Heart left ventricle (tissue), 16 donors: Measurements from ENCODE around the gene LMCD1. TPM values are rescaled to one million over a fixed set of nuclear protein-coding genes. Genes with fewer than 3 reads are reported as not detected.

Source experiments
- ATAC-seq, 4 donors: fragments of 200-7000 bp; cut with Tn5 transposase; one replicate each; pipeline ENCODE4 v1.9.1; 2020 to 2022; ENCODE audit warnings: moderate library complexity in 4 of 4, mild to moderate bottlenecking in 3 of 4, moderate number of reproducible peaks in 1 of 4
- DNase-seq, 5 donors: peaks; one replicate each; pipeline ENCODE4 v3.0.0-alpha.2; 2020
- H3K27ac ChIP-seq, 12 donors: fragments of 200-600 bp; sonication (generic) in 4 of 12; one replicate each; pipeline versions ENCODE4 v1.5.0 to v1.8.0; 2016 to 2022; ENCODE audit warnings: mild to moderate bottlenecking in 2 of 12
- H3K27me3 ChIP-seq, 9 donors: fragments of 200-600 bp; sonication (generic) in 2 of 9; one replicate each; pipeline versions ENCODE4 v1.5.1 to v1.8.0; 2016 to 2022; ENCODE audit warnings: mild to moderate bottlenecking in 3 of 9
- H3K36me3 ChIP-seq, 9 donors: fragments of 200-600 bp; sonication (generic) in 2 of 9; one replicate each; pipeline versions ENCODE4 v1.5.0 to v1.8.0; 2018 to 2022; ENCODE audit warnings: mild to moderate bottlenecking in 2 of 9
- H3K4me1 ChIP-seq, 12 donors: fragments of 200-600 bp; sonication (generic) in 4 of 12; one replicate each; pipeline versions ENCODE4 v1.5.0 to v1.8.0; 2016 to 2022; ENCODE audit warnings: mild to moderate bottlenecking in 3 of 12
- H3K4me3 ChIP-seq, 12 donors: fragments of 200-600 bp; sonication (generic) in 4 of 12; one replicate each; pipeline versions ENCODE4 v1.5.0 to v1.8.0; 2017 to 2022; ENCODE audit warnings: mild to moderate bottlenecking in 9 of 12, moderate library complexity in 4 of 12
- H3K9me3 ChIP-seq, 12 donors: fragments of 200-600 bp; sonication (generic) in 4 of 12; one replicate each; pipeline versions ENCODE4 v1.5.0 to v1.8.0; 2016 to 2022; ENCODE audit warnings: mild to moderate bottlenecking in 1 of 12
- POLR2A ChIP-seq, 2 donors: fragments of 450-650 bp; IDR thresholded peaks; one replicate each; pipeline ENCODE4 v1.6.1; 2017; ENCODE audit warnings: antibody characterized with exemption in 2 of 2, mild to moderate bottlenecking in 2 of 2, moderate library complexity in 2 of 2
- WGBS, 4 donors: extraction: QIAGEN DNeasy Blood & Tissue Kit in 2 of 4; methylation state at CpG; one replicate each; pipeline versions ENCODE4 v1.1.5 to v1.1.7; 2013 to 2018; 5-methylcytosine and 5-hydroxymethylcytosine counted together
- intact Hi-C, 10 donors: fragments of 100-400 bp; cut with DNase I; formaldehyde crosslinking; loops; one replicate each; pipeline versions ENCODE4 v1.11.1 to v1.14.2; 2022
- polyA plus RNA-seq, 2 donors: library from polyadenylated mRNA; stranded (reverse); fragments of 200-250 nt; gene quantifications; one replicate each; pipeline ENCODE4 v1.2.3, GENCODE V29; 2013
- total RNA-seq, 9 donors: library from RNA; depleted of rRNA in 2 of 9; stranded (reverse); fragments of >200 nt in 2 of 9; fragmentation: NEBNext Ultra II Directional in 3 of 9; extraction: Animal tissue kit (Norgen Biotek cat#: 25700) in 3 of 9; gene quantifications; one replicate each; pipeline versions ENCODE4 v1.1.0 to v1.2.4, GENCODE V29; 2016 to 2023
- TF ChIP-seq, protein P1 (sequence below), 12 donors: fragments of 200-600 bp; sonication (generic) in 4 of 12; IDR thresholded peaks; one replicate each; pipeline versions ENCODE4 v1.5.0 to v1.8.0; 2018 to 2022; ENCODE audit warnings: antibody characterized with exemption in 12 of 12, mild to moderate bottlenecking in 5 of 12
- donor health status: ischemic (EF 13 %, LVEDD 7.1; RV severe dilation, severe dysfunction).
- donor health status: healthy with polysubstance abuse.
- donor health status: DM: no; HTN: yes; CAD: no.
- donor health status: DM: no; HTN: no; CAD: no.
- donor health status: ischemic (EF 25% LVEDD 6.9; RV normal size, moderate dysfunction).
- donor health status: ischemic (EF 25% LVEDD 5.7; RV mildly dilated, moderate dysfunction).
- donor health status: healthy.
- donor health status: DM: yes; HTN: yes; CAD: no.
- donor health status: ischemic (EF 35%, LVEDD 5.7; RV mildly dilated, moderate dysfunction).
- donor health status: nonischemic (EF 11% LVEDD 7.7; RV severe dilation, severe dysfunction).
- donor health status: DM: yes; HTN: yes; CAD: no.
- donor health status: PGD.
- donor health status: ischemic (EF 29% LVEDD 5.4; RV normal size, mild dysfunction).
- donor health status: nonischemic (EF 23%, LVEDD 6.1; RV moderate dilation, normal function).

LMCD1 gene
- total and polyA plus RNA-seq, 11 donors = 34.9 to 661 (median 54.6) TPM

DNA sequence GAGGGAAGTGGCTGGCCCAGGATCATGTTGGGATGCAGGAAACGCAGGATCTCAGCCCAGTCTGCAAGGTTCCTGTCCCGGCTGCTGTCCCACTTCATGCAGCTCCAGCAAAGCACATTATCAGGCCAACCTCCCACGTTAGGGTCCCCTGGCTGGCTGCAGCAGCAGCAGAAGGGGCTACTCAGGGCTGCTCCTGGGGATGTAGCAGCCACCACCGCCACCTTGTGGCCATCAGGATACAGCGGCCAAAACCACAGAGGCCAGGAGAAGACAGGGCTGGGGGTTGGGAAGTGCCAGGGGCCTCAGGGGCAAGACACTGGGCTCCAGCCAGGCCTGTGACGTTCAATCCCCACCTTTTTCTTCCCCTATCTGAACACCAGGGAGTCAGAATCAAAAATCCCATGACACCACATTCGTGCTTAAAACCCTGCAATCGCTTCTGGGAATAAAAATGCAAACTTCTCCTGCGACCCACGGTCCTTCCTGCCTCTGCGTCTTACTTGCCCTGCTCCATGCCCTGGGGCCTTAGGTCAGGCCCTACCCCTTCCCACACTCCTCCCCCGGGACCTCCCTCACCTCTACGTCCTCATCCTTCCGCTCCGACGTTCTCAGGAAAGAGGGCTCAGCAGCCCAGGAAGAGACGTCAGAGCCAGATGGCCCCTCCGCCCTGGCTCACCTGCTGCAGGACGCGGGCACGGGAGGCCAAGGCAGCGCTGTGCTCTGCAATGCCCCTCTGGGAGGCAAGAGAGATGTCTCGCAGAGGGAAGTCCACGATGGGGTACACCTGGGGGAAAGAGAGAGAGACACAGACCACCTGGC lies 121.5 kb downstream of the LMCD1 start:
- 36 to 41% (median 39%) methylated on average over 20 to 24 of the region's 24 CpGs for WGBS, 4 donors
- DNase-seq (peak; percentile 63 to 79 (median 71)), ATAC-seq (peak; percentile 65 to 92 (median 84))
- Histone ChIP-seq H3K27ac (peak overlapping the region in 1 of 12 donors; percentile 30), H3K4me1 (peaks cover 0 to 25% (median 12%) of the 10 kb centered on the region in 12 donors), H3K36me3 (no peaks in the 10 kb centered on the region), H3K27me3 (no peaks in the 10 kb centered on the region), H3K4me3 (peak overlapping the region in 2 of 12 donors; percentile 10 to 19), H3K9me3 (peaks cover 0 to 7% (median 0%) of the 10 kb centered on the region in 12 donors)
- no peak for TF ChIP-seq POLR2A (IDR thresholded peaks at IDR 0.05)
- TF ChIP-seq, protein P1, sequence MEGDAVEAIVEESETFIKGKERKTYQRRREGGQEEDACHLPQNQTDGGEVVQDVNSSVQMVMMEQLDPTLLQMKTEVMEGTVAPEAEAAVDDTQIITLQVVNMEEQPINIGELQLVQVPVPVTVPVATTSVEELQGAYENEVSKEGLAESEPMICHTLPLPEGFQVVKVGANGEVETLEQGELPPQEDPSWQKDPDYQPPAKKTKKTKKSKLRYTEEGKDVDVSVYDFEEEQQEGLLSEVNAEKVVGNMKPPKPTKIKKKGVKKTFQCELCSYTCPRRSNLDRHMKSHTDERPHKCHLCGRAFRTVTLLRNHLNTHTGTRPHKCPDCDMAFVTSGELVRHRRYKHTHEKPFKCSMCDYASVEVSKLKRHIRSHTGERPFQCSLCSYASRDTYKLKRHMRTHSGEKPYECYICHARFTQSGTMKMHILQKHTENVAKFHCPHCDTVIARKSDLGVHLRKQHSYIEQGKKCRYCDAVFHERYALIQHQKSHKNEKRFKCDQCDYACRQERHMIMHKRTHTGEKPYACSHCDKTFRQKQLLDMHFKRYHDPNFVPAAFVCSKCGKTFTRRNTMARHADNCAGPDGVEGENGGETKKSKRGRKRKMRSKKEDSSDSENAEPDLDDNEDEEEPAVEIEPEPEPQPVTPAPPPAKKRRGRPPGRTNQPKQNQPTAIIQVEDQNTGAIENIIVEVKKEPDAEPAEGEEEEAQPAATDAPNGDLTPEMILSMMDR (IDR thresholded peaks at IDR 0.05) = peak; percentile 78 to 95 (median 88)
- intact Hi-C loops = loop anchor here (2.0 to 10.0 kb wide), 4 partner anchors 141 to 298 kb away; no protein-coding TSS in a partner anchor

DNA sequence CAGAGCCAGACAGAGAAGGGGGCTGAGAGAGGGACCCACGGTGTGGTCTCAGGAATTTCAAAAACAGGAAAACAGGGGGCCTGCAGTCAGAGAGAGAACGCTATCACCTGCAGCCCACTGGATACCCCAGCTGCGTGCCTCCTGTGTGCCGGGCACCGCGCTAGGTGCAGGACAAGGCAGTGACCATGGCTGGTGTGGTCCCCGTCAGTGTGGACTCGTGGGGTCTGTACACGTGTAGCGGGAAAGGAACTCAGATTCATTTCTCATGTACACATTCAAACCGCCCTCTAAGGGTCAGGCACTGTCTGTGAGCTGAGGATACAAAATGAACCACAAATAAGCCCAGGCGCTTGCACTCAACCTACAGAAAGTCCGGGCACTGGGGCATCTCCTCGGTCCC lies 122.1 kb downstream of the LMCD1 start:
- H3K36me3 ChIP-seq = no peaks in the 10 kb centered on the region
- ATAC-seq (peak in 1 of 4 donors; percentile 9), DNase-seq (no peak)
- H3K4me3 ChIP-seq = no peak overlapping the region
- H3K4me1 ChIP-seq = peaks cover 0 to 25% (median 12%) of the 10 kb centered on the region in 12 donors
- H3K9me3 ChIP-seq = peaks cover 0 to 6% (median 0%) of the 10 kb centered on the region in 12 donors
- intact Hi-C loops = loop anchor here (2.0 to 10.0 kb wide), 4 partner anchors 141 to 299 kb away; no protein-coding TSS in a partner anchor
- H3K27ac ChIP-seq = no peak overlapping the region
- 86 to 88% (median 87%) methylated on average over 12 to 14 of the region's 14 CpGs for WGBS, 4 donors
- no peaks in the 10 kb centered on the region for H3K27me3 ChIP-seq
- no peak for TF ChIP-seq POLR2A (IDR thresholded peaks at IDR 0.05)
- TF ChIP-seq, protein P1 (IDR thresholded peaks at IDR 0.05) = no peak

Other genes with a start within 250 kb of the LMCD1 start
- gene SSUH2, start 143.0 kb downstream of the LMCD1 start, total RNA-seq = 1 to 10 TPM in 5 of 9 donors, under 1 TPM in 3, not detected in 1; 0.68 to 5.3 (median 1.3) TPM
- gene SSUH2, start 143.0 kb downstream of the LMCD1 start, polyA plus RNA-seq = 1 to 10 TPM in 1 of 2 donors, under 1 TPM in 1; 0.33 to 2.9 TPM
- 10 to 100 TPM; 17.4 to 37.8 (median 28.3) TPM for gene CAV3, start 232.0 kb downstream of the LMCD1 start, total RNA-seq
- gene CAV3, start 232.0 kb downstream of the LMCD1 start, polyA plus RNA-seq = 10 to 100 TPM; 21.2 to 27.6 TPM